Mammary epithelial cell (primary cell): ENCODE measurements around the gene MYO15B.

Source experiments
- EZH2 ChIP-seq: IDR thresholded peaks from 2 replicates; pipeline ENCODE4 v1.6.1; 2012; ENCODE audit warnings: low read length, inconsistent platforms, borderline replicate concordance
- TF ChIP-seq, protein P1 (sequence below), 2 donors: IDR thresholded peaks in 1 of 2; conservative IDR thresholded peaks in 1 of 2; 2 replicates each; pipeline ENCODE4 v1.5.1; 2011 to 2012; ENCODE audit warnings: inconsistent platforms in 2 of 2, low read length in 2 of 2, mild to moderate bottlenecking in 2 of 2, control low read depth in 1 of 2, low read depth in 1 of 2; ENCODE audit not compliant: insufficient read depth in 1 of 2; ENCODE audit errors: extremely low read depth in 1 of 2

DNA sequence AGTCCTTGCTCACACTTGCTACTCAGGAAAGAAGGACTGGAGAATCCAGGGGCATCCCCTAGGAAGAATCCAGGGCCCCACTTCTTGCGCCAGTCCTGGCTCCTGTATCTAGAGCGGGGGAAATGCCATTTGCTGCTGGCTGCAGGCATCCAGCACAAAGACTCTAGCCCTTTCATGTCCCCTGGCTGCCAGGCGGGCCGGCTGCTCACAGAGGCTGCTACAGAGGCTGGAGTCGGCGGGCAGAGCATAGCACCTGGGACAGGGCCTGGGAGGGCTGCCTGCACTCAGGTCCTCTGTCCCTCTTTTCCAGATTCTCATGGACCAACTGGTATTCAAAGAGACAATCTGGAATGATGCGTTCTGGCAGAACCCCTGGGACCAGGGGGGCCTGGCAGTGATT is 59.5 kb downstream of the MYO15B start:
- no peak for TF ChIP-seq EZH2
- TF ChIP-seq, protein P1, sequence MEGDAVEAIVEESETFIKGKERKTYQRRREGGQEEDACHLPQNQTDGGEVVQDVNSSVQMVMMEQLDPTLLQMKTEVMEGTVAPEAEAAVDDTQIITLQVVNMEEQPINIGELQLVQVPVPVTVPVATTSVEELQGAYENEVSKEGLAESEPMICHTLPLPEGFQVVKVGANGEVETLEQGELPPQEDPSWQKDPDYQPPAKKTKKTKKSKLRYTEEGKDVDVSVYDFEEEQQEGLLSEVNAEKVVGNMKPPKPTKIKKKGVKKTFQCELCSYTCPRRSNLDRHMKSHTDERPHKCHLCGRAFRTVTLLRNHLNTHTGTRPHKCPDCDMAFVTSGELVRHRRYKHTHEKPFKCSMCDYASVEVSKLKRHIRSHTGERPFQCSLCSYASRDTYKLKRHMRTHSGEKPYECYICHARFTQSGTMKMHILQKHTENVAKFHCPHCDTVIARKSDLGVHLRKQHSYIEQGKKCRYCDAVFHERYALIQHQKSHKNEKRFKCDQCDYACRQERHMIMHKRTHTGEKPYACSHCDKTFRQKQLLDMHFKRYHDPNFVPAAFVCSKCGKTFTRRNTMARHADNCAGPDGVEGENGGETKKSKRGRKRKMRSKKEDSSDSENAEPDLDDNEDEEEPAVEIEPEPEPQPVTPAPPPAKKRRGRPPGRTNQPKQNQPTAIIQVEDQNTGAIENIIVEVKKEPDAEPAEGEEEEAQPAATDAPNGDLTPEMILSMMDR (conservative IDR thresholded peaks at IDR 0.05 in 1 of 2, IDR thresholded peaks at IDR 0.05 in 1 of 2; ENCODE audit: extremely low read depth in 1 of 2, insufficient read depth in 1 of 2, low read depth in 1 of 2, low read length in 2 of 2): no peak
